Measurements from ENCODE around the gene MICA.
A peak's percentile ranks its signal among the peaks of the same experiment; 100 is the strongest.
"Not testable (repeated sequence)": the region's sequence is repeated elsewhere in the genome, so short reads cannot be mapped to it uniquely, and the experiment has no call there.

MICA gene

GRCh38 chr6:31414148-31414770 lies 10.9 kb downstream of the MICA start:
- not testable (repeated sequence) for DNase-seq

GRCh38 chr6:31414771-31415265 lies 11.4 kb downstream of the MICA start:
- DNase-seq, result no peak

GRCh38 chr6:31416394-31417014 lies 13.1 kb downstream of the MICA start:
- no peak for DNase-seq

GRCh38 chr6:31418251-31418650 lies 14.9 kb downstream of the MICA start:
- DNase-seq, result peak in 1 of 14 donors; percentile 21

GRCh38 chr6:31419842-31420241 lies 16.4 kb downstream of the MICA start:
- DNase-seq, result no peak

GRCh38 chr6:31420546-31420945 lies 17.2 kb downstream of the MICA start:
- no peak for DNase-seq

GRCh38 chr6:31422587-31422986 lies 19.2 kb downstream of the MICA start:
- no peak for DNase-seq

- no peak for DNase-seq
These were observed 20.2 kb downstream of the MICA start for GRCh38 chr6:31423550-31423949.

GRCh38 chr6:31426395-31427354 lies 23.3 kb downstream of the MICA start:
- no peak for DNase-seq

- DNase-seq, result no peak
These were observed 27.1 kb downstream of the MICA start for GRCh38 chr6:31430449-31430848.

GRCh38 chr6:31435051-31435450 lies 31.7 kb downstream of the MICA start:
- DNase-seq, result not testable (repeated sequence)

GRCh38 chr6:31438222-31438621 lies 34.8 kb downstream of the MICA start:
- DNase-seq, result no peak

- DNase-seq, result no peak
These were observed 35.3 kb downstream of the MICA start for GRCh38 chr6:31438677-31439076.

- peak in 12 of 14 donors; percentile 2 to 45 (median 28) for DNase-seq
These were observed 38.2 kb downstream of the MICA start for GRCh38 chr6:31441365-31442267.

- DNase-seq, result no peak
These were observed 43.1 kb downstream of the MICA start for GRCh38 chr6:31446481-31446880.

- not testable (repeated sequence) for DNase-seq
These were observed 43.8 kb downstream of the MICA start for GRCh38 chr6:31446999-31447789.

GRCh38 chr6:31450751-31451150 lies 47.4 kb downstream of the MICA start:
- no peak for DNase-seq

GRCh38 chr6:31452859-31453258 lies 49.5 kb downstream of the MICA start:
- no peak for DNase-seq

GRCh38 chr6:31453259-31453658 lies 49.9 kb downstream of the MICA start:
- no peak for DNase-seq

GRCh38 chr6:31459864-31460263 lies 56.5 kb downstream of the MICA start:
- DNase-seq, result not testable (repeated sequence)
